ENCODE results near the gene CEP120. TPM values are rescaled to one million over a fixed set of nuclear protein-coding genes. Genes with fewer than 3 reads are reported as not detected.
"Not testable (repeated sequence)": the region's sequence is repeated elsewhere in the genome, so short reads cannot be mapped to it uniquely, and the experiment has no call there.

Gene CEP120
- total RNA-seq, 3 donors from 2014 or later (not counting 1 experiment from before 2014, with no cell fraction given): 51.2 to 58.9 (median 54.6) TPM

DNA sequence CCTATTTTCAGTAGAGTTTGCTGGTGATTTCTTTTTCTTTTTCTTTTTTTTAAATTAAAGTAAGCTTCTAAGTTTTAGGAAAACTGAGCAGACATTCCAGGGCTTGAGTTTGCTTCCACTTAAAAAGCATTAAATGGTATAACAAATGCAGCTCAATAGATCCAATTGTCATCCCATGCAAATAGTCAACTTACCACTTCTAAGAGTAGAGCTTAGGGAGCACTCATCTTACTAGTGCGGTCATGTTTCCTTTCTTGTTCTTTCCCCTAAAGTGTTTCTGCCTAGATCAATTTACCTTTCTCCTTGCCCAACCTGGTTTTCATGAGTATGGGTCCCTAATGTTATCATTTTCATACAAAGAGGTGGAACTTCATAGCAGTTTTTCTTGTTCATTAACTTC lies 13.0 kb upstream of the CEP120 start:
- H3K4me1 ChIP-seq (ENCODE audit: control insufficient read depth, insufficient read depth, low read length): no peaks in the 10 kb centered on the region
- 100% methylated on average over 1 of the region's 1 CpG for WGBS (ENCODE audit: insufficient coverage)

DNA sequence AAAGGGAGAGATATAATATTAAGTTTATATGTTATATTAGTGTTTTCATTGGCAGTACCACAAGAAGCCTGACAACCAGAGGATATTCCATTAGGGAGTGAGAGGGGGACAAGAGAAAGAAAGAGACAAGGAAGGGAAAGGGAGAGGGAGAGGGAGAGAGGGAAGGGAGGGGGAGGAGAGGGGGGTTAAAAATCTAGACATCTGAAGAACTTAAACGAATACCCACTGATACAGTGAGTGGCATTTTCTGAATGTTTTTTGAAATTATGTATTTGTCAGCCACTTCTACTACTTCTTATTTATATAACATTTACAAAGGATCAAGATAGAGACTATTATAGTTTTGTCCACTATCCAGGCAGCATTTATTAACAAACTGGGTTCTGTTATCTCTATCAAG lies 11.6 kb upstream of the CEP120 start:
- Histone ChIP-seq H3K27ac (ENCODE audit: low read length) (no peak overlapping the region), H3K4me3 (ENCODE audit: low read length) (no peak overlapping the region), H3K4me1 (ENCODE audit: control insufficient read depth, insufficient read depth, low read length) (no peaks in the 10 kb centered on the region), H3K36me3 (ENCODE audit: control insufficient read depth, insufficient read depth, low read length) (no peaks in the 10 kb centered on the region), H3K9me3 (ENCODE audit: control insufficient read depth, insufficient read depth, low read length) (no peaks in the 10 kb centered on the region), H3K27me3 (ENCODE audit: control insufficient read depth, insufficient read depth, low read length) (peaks cover 2% of the 10 kb centered on the region)
- Mint-ChIP-seq H3K4me1 (no peaks in the 10 kb centered on the region), H3K27ac (no peak overlapping the region), H3K36me3 (no peaks in the 10 kb centered on the region), H3K27me3 (ENCODE audit: low read depth in 2 of 2) (peaks cover 7 to 9% of the 10 kb centered on the region in 2 donors), H3K9me3 (no peaks in the 10 kb centered on the region), H3K4me3 (no peak overlapping the region)
- TF ChIP-seq, protein P1, sequence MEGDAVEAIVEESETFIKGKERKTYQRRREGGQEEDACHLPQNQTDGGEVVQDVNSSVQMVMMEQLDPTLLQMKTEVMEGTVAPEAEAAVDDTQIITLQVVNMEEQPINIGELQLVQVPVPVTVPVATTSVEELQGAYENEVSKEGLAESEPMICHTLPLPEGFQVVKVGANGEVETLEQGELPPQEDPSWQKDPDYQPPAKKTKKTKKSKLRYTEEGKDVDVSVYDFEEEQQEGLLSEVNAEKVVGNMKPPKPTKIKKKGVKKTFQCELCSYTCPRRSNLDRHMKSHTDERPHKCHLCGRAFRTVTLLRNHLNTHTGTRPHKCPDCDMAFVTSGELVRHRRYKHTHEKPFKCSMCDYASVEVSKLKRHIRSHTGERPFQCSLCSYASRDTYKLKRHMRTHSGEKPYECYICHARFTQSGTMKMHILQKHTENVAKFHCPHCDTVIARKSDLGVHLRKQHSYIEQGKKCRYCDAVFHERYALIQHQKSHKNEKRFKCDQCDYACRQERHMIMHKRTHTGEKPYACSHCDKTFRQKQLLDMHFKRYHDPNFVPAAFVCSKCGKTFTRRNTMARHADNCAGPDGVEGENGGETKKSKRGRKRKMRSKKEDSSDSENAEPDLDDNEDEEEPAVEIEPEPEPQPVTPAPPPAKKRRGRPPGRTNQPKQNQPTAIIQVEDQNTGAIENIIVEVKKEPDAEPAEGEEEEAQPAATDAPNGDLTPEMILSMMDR (IDR thresholded peaks at IDR 0.05): no peak
- intact Hi-C loops (cut with micrococcal nuclease): no loop called here
- ATAC-seq (no peak), DNase-seq (no peak)
- WGBS (ENCODE audit: insufficient coverage): 100% methylated on average over 1 of the region's 1 CpG

More for the DNA sequence above, 13.0 kb upstream of the CEP120 start:
- peaks cover 2% of the 10 kb centered on the region for H3K27me3 ChIP-seq (ENCODE audit: control insufficient read depth, insufficient read depth, low read length)
- H3K4me3 Mint-ChIP-seq: no peak overlapping the region
- no peak for ATAC-seq
- no peaks in the 10 kb centered on the region for H3K36me3 Mint-ChIP-seq
- no peak overlapping the region for H3K27ac Mint-ChIP-seq
- H3K27me3 Mint-ChIP-seq (ENCODE audit: low read depth in 2 of 2): peaks cover 7 to 9% of the 10 kb centered on the region in 2 donors
- TF ChIP-seq, protein P1 (IDR thresholded peaks at IDR 0.05): no peak
- no peak for DNase-seq
- H3K4me1 Mint-ChIP-seq: no peaks in the 10 kb centered on the region
- H3K36me3 ChIP-seq (ENCODE audit: control insufficient read depth, insufficient read depth, low read length): no peaks in the 10 kb centered on the region
- no peaks in the 10 kb centered on the region for H3K9me3 Mint-ChIP-seq
- H3K9me3 ChIP-seq (ENCODE audit: control insufficient read depth, insufficient read depth, low read length): no peaks in the 10 kb centered on the region
- no peak overlapping the region for H3K27ac ChIP-seq (ENCODE audit: low read length)
- intact Hi-C loops (cut with micrococcal nuclease): no loop called here
- no peak overlapping the region for H3K4me3 ChIP-seq (ENCODE audit: low read length)

DNA sequence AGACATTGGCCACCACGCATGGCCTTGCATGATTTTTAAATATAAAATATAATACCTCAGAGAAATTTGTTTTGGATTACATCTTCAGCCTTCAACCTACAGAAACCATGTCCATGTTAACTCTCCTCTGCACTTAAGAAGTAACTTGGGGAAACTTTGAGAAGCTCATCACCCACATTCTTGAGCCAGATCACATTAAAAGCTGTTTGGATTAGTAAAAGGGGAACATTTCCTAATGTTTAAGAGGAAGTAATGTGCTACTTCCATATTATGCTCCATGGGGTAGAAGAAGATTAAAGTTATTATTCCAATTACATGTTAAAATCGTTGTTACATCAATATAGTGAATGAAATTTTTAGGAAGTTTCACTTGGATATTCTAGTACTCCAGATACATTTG lies 10.4 kb upstream of the CEP120 start:
- intact Hi-C loops (cut with micrococcal nuclease): no loop called here

DNA sequence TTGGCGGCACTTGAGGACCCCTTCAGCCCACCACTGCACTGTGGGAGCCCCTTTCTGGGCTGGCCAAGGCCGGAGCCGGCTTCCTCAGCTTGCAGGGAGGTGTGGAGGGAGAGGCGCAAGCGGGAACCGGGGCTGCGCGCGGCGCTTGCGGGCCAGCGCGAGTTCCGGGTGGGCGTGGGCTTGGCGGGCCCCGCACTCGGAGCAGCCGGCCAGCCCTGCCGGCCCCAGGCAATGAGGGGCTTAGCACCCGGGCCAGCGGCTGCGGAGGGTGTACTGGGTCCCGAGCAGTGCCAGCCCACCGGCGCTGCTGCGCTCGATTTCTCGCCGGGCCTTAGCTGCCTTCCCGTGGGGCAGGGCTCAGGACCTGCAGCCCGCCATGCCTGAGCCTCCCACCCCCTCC lies 7.2 kb upstream of the CEP120 start:
- H3K9me3 ChIP-seq (ENCODE audit: control insufficient read depth, insufficient read depth, low read length); H3K4me3 Mint-ChIP-seq; H3K4me1 Mint-ChIP-seq; H3K27ac Mint-ChIP-seq; H3K4me3 ChIP-seq (ENCODE audit: low read length); H3K36me3 ChIP-seq (ENCODE audit: control insufficient read depth, insufficient read depth, low read length); H3K27ac ChIP-seq (ENCODE audit: low read length); H3K27me3 Mint-ChIP-seq (ENCODE audit: low read depth in 2 of 2); H3K27me3 ChIP-seq (ENCODE audit: control insufficient read depth, insufficient read depth, low read length); DNase-seq; ATAC-seq; H3K36me3 Mint-ChIP-seq; intact Hi-C loops (cut with micrococcal nuclease); H3K9me3 Mint-ChIP-seq; H3K4me1 ChIP-seq (ENCODE audit: control insufficient read depth, insufficient read depth, low read length): not testable (repeated sequence)
- WGBS (ENCODE audit: insufficient coverage): 95% methylated on average over 32 of the region's 32 CpGs

More for the DNA sequence above, 10.4 kb upstream of the CEP120 start:
- no peaks in the 10 kb centered on the region for H3K4me1 Mint-ChIP-seq
- Histone ChIP-seq H3K4me1 (ENCODE audit: control insufficient read depth, insufficient read depth, low read length) (no peaks in the 10 kb centered on the region), H3K9me3 (ENCODE audit: control insufficient read depth, insufficient read depth, low read length) (no peaks in the 10 kb centered on the region), H3K27me3 (ENCODE audit: control insufficient read depth, insufficient read depth, low read length) (peaks cover 2% of the 10 kb centered on the region), H3K27ac (ENCODE audit: low read length) (no peak overlapping the region), H3K4me3 (ENCODE audit: low read length) (no peak overlapping the region), H3K36me3 (ENCODE audit: control insufficient read depth, insufficient read depth, low read length) (no peaks in the 10 kb centered on the region)
- H3K9me3 Mint-ChIP-seq: no peaks in the 10 kb centered on the region
- H3K27ac Mint-ChIP-seq: no peak overlapping the region
- peaks cover 7 to 9% of the 10 kb centered on the region in 2 donors for H3K27me3 Mint-ChIP-seq (ENCODE audit: low read depth in 2 of 2)
- TF ChIP-seq, protein P1 (IDR thresholded peaks at IDR 0.05): no peak
- no peak for DNase-seq
- no peak for ATAC-seq
- WGBS (ENCODE audit: insufficient coverage): no CpG with 5 or more reads among the region's 2 CpGs
- no peaks in the 10 kb centered on the region for H3K36me3 Mint-ChIP-seq
- H3K4me3 Mint-ChIP-seq: no peak overlapping the region

Measured in natural killer cell (primary cell).